ENCODE results near the gene TBC1D8. TPM values are rescaled to one million over a fixed set of nuclear protein-coding genes. Genes with fewer than 3 reads are reported as not detected.
A peak's percentile ranks its signal among the peaks of the same experiment; 100 is the strongest.

TBC1D8 gene
- total RNA-seq, 1 donor from 2014 or later: 6.1 TPM

DNA sequence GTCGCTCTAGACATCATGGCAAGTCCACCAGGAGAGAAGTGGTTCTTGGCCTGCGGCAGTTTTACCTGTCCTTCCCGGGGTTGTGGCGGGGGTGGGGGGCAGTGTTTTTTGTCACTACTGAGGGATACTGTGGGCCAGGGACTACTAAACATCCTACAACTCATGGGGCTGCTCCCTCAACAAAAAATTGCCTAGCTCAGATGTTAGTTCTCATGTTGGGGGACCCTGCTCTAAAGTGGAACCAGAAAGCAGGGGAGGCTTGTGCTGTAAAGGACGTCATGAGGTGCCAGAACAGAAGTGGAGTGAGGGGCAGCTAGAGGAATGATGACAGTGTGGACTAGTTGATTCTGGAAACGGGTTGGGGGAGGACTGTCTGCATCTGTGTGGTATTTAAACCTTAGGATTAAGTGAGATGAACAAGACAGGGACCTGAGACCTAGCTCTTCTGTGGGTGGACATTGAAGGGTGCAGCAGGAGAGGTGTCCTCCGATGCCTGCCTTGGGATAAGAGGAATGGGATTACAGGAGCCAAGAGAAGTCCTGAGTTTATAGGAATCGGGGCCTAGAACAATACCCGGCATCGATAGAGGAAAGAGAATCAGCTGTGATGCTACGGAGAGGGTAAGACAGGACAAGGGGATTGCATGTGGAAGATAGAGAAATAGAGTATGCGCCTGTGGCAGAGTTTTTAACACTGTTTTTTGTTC lies 146.4 kb downstream of the TBC1D8 start:
- DNase-seq (ENCODE audit: low spot score in 2 of 2): no peak
- no peak for FAIRE-seq

DNA sequence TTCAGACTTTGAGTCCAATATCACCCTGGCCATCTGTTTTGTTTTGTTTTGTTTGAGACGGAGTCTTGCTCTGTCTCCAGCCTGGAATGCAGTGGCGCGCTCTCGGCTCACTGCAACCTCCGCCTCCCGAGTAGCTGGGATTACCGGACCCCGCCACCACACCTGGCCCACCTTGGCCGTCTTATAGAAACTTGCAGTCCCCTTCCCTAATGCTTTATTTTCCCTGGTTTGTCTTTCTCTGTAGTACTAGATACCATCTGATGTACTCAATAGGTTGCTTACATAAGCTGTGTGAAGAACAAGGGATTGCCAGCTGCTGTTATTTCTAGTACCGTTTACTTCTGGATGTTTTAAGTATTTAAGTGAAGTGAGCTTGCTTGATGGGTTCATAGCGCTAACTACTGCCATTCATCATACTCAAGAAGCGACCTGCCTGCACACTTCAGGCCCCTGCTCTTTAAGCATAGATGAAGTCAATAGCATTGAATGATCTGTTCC lies 147.9 kb downstream of the TBC1D8 start:
- no peak for DNase-seq (ENCODE audit: low spot score in 2 of 2)
- FAIRE-seq: no peak

- FAIRE-seq: no peak
- no peak for DNase-seq (ENCODE audit: low spot score in 2 of 2)
Measured at GRCh38 chr2:101002562-101003277, 148.5 kb downstream of the TBC1D8 start.

DNA sequence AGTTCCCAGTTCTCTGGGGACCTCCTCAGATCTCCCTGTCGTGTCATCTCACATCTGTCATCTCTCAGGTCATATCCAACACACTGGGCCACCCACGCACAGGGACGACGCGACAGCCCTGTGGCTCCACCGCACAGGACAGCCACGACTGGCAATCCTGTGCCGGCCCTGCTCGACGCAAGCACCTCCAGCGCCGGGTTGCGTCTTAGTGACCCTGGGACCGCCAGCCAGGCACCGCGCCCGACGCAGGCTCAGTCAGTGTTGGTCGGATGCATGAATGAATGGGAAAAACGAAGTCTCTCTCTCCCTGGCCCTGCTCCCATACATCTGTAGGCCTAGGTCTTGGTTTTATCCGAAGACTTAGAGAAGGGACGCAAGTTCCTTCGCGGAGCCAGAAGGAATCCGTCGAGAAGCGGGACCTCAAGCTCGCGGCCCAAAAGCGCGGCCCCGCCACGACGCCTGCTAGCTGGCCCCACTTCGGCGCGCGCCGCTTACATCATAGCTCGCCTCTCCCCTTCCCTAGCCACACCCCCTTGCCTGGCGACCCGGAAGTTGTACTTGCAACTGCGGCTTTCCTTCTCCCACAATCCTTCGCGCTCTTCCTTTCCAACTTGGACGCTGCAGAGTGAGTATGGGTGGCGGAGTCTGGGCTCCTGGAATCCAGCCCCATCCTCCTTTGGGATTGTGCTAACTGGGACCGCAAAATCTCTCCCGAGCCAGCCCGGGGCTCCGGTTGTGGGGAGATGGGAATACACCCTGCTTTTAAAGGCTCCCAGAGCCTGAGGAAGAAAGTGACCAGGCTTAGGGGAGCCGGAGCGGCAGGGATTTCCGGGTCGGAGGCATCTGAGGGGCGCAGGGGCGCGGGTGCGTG lies 149.3 kb downstream of the TBC1D8 start, which contains the start of gene RPL31:
Gene RPL31 (plus strand): TSS at position 599 of the 871 bp plus-strand sequence. CDS start 413 bp downstream, outside the sequence.
- DNase-seq (ENCODE audit: low spot score in 2 of 2) (peak; percentile 93 to 97), FAIRE-seq (no peak)

GRCh38 chr2:100999995-101000394 lies 151.2 kb downstream of the TBC1D8 start:
- no peak for FAIRE-seq
- no peak for DNase-seq (ENCODE audit: low spot score in 2 of 2)

DNA sequence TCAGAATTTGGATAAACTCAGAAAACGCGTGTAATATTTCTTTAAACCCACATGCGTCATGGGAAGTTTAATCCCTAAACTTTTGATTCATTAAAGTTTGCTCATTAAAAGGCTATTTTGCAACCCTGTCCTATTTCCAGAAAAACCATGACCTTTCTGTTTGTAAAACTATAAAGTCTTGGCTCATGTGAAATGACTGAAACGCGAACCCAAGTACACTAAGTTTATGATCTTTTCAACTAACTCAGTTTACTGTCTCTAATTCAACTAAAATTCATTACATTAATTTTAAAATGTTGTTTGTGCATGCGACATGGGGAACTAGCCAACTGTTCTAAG lies 153.0 kb downstream of the TBC1D8 start:
- FAIRE-seq: no peak

DNA sequence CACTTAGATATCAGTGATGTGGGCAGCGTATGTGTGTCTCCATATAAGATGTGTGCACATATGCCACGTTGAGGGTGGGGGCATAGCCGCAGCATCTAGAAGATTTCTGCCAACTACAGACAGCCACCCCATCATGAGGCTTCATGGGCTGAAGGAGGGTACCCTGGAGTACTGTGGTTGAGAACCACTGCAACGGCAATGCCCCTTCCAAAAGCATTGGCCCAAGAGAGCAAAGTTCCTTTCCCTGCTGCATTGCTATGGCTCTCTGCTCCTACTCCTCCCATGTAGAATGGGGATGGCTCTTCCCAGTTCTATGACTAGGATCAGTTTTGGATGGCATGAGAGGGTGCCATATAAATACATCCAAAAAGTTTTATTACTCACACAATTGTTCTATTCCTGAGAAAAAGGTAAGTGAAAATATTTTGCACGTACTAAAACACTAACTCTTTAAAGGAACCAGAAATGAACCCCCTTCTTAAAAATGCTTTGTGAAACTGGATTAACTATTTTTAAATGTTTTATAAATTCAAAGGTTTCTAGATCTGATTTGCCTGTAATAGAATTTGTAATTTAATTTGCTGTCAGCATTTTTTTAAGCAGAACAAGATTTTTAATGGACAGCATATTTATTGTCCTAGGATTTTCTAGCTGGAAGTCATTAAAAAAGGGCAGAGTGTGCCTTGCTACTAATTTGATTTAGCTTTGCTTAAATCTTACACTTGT lies 153.5 kb downstream of the TBC1D8 start:
- FAIRE-seq: no peak
- DNase-seq (ENCODE audit: low spot score in 2 of 2): no peak

More for the DNA sequence above, 153.0 kb downstream of the TBC1D8 start:
- no peak for DNase-seq (ENCODE audit: low spot score in 2 of 2)

- FAIRE-seq: no peak
- no peak for DNase-seq (ENCODE audit: low spot score in 2 of 2)
Measured at GRCh38 chr2:100995309-100996075, 155.7 kb downstream of the TBC1D8 start.

DNA sequence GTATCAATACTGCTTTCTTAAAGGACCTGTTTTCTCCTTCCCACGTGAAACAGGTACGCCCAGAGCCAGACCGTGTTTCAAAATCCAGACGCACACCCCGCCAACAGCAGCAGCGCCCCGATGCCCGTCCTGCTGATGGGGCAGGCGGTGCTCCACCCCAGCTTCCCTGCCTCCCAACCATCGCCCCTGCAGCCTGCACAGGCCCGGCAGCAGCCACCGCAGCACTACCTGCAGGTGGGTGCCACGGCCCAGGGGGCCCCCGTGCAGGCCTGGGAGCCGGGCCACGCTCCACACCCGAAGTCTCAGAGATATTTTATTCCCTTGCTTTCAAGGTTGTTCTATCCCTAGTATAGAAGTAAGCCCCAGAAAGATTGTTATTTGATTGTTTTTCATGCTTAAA lies 157.9 kb downstream of the TBC1D8 start:
- no peak for FAIRE-seq
- DNase-seq (ENCODE audit: low spot score in 2 of 2): no peak

DNA sequence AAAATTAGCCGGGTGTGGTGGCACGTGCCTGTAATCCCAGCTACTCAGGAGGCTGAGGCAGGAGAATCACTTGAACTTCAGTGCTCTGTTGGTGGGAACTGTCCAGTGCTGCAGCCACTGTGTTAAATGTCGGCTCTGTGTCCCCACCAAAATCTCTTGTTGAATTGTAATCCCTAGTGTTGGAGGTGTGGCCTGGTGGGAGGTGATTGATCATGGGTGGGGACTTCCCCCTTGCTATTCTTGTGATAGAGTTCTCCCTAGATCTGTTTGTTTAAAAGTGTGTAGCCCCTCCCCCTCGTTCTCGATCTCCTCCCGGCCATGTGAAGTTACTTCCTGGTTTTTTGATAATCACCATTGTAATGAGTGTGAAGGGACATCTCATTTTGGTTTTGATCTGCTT lies 158.9 kb downstream of the TBC1D8 start:
- FAIRE-seq (no peak), DNase-seq (ENCODE audit: low spot score in 2 of 2) (no peak)

DNA sequence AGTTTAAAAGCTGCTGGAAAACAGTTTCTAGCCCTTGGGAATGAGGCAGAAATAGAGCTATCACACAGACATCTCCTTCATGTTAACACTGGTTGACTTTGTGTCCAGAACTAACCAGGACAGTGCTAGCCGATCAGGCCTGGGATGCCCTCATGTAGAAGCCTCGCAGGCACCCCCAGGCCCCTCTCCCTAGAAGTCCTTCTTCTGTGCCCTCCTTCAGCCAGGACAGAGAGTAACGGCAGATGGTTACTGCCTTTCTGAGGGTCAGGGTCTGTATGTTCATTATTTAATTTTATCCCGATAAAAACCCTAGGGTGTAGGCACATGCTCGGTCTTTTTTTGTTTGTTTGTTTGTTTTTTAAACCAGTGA lies 159.8 kb downstream of the TBC1D8 start:
- no peak for FAIRE-seq
- DNase-seq (ENCODE audit: low spot score in 2 of 2): no peak

- DNase-seq (ENCODE audit: low spot score in 2 of 2) (no peak), FAIRE-seq (no peak)
Measured at GRCh38 chr2:100990650-100991403, 160.4 kb downstream of the TBC1D8 start.

DNA sequence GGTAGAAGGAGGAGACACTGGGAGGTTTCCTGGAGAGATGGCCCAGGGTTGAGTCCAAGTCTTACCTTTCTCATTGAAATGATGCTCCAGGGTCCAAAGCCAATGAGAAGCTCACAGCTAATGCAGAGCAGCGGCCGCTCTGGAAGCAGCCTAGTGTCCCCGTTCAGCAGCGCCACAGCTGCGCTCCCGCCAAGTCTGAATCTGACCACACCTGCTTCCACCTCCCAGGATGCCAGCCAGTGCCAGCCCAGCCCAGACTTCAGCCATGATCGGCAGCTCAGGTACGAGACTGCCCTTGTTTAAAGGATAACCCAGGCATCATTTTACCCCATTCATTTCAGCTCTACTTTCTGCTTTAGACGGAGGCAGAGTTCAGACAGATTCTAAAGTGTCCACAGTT lies 161.0 kb downstream of the TBC1D8 start:
- DNase-seq (ENCODE audit: low spot score in 2 of 2): no peak
- FAIRE-seq: no peak

DNA sequence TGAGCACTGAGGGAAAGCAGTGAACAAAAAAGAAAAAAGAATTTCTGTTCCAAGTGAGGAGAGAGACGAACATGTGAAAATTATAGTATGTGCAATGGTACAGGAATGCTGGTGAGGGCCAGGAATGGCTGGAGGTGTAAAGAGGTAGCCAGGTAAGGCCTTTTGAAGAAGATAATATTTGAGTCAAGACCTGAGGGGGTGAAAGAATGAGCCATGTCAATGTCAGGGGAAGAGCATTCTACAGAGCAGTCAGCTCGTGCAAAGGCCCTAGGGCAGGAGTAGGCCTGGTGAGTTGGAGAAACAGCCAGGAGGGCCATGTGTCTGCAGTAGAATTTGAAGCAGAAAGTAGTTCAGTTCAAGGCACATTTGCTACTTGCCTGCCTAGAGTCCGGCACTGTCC lies 161.5 kb downstream of the TBC1D8 start:
- DNase-seq (ENCODE audit: low spot score in 2 of 2) (no peak), FAIRE-seq (no peak)

DNA sequence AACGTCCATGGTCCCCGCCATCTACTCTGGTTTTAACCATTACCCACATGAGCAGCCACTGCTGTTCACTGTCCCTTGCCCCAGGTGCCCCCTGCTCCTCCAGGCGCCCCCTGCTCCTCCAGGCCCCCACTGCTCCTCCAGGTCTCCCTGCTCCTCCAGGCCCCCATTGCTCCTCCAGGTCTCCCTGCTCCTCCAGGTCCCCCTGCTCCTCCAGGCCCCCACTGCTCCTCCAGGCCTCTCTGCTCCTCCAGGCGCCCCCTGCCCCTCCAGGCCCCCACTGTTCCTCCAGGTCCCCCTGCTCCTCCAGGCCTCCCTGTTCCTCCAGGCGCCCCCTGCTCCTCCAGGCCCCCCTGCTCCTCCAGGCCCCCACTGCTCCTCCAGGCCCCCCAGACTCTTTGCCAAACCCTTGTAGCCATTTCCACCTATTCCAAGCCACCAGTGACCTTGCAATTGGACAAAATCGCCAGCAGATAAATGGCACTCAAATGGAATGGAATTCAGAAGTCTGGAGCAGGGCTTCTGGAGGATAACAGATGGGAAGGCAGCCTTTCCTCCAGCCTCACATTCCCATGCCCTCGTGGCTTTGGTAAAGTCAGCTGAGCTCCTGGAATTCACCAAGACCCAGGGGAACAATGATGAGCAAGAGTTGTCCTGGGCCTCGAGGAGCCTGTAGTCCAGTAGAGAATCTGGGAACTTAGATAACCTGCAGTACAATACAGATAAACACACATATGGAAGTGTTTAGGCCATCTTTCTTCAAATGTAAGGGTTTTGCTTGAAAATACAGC lies 162.4 kb downstream of the TBC1D8 start:
- DNase-seq (ENCODE audit: low spot score in 2 of 2) (no peak), FAIRE-seq (no peak)

GRCh38 chr2:100987974-100988373 lies 163.2 kb downstream of the TBC1D8 start:
- DNase-seq (ENCODE audit: low spot score in 2 of 2) (no peak), FAIRE-seq (no peak)

DNA sequence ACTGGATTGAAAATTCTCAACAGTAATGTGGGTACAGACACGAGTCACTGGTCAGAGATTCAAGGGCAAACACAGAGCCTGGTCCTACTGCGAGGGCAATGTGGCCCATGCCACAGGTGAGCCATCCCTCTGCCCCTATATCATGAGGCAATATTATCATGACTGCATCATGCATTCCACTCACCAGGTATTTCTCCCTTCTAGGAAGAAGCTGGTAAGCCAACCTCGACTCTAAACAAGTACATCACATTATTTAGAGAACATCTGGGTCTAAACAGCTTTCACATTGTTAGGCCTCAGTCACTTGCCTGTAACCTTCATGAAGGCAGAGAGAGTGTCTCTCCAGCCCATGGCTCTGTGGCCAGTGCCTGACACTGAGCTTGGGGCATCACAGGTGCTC lies 163.6 kb downstream of the TBC1D8 start:
- no peak for FAIRE-seq
- DNase-seq (ENCODE audit: low spot score in 2 of 2): no peak

DNA sequence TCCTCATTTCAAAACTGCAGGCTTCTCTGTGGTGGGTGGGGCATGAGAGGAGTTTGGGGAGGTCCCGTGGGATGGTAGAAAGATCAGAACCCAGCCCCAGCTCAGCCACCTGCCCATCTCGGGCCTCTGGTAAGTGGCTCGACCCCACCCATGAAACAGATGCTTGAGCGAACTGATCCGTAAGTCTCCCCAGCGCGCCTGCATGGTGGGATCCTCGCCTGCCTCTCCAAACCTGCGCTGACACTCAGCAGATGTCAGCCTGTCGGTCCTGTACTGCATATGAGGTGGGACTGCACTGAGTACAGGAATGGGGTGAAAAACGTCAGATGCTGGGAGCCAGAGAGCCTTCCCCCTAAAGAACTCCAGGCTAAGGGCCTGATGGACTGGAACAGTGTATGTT lies 165.0 kb downstream of the TBC1D8 start:
- DNase-seq (ENCODE audit: low spot score in 2 of 2) (no peak), FAIRE-seq (no peak)
